ENCODE data around the gene OR51S1.

OR51S1 gene, protein sequence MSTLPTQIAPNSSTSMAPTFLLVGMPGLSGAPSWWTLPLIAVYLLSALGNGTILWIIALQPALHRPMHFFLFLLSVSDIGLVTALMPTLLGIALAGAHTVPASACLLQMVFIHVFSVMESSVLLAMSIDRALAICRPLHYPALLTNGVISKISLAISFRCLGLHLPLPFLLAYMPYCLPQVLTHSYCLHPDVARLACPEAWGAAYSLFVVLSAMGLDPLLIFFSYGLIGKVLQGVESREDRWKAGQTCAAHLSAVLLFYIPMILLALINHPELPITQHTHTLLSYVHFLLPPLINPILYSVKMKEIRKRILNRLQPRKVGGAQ

GRCh38 chr11:4848908-4849532 lies at the start of gene OR51S1:
Gene OR51S1, minus strand, starts transcription at chr11:4849208. Its CDS starts 0 bp downstream, at chr11:4849208.
- no peak within 1 kb of the TSS for H3K4me3 ChIP-seq
- H3K27me3 ChIP-seq = no peaks in the 10 kb centered on the region
- H3K9me3 ChIP-seq (replicated peaks in 1 of 11) = no peaks in the 10 kb centered on the region
- TF ChIP-seq Cebpa-rat (IDR thresholded peaks at IDR 0.05) = no peak
- no peaks in the 10 kb centered on the region for H4K20me1 ChIP-seq
- no peaks in the 10 kb centered on the region for H3K36me3 ChIP-seq
- no peak within 1 kb of the TSS for H3K27ac ChIP-seq
- H3K9ac ChIP-seq = no peak within 1 kb of the TSS
- H3K4me1 ChIP-seq = no peaks in the 10 kb centered on the region
- H3K4me2 ChIP-seq = no peak within 1 kb of the TSS

DNA sequence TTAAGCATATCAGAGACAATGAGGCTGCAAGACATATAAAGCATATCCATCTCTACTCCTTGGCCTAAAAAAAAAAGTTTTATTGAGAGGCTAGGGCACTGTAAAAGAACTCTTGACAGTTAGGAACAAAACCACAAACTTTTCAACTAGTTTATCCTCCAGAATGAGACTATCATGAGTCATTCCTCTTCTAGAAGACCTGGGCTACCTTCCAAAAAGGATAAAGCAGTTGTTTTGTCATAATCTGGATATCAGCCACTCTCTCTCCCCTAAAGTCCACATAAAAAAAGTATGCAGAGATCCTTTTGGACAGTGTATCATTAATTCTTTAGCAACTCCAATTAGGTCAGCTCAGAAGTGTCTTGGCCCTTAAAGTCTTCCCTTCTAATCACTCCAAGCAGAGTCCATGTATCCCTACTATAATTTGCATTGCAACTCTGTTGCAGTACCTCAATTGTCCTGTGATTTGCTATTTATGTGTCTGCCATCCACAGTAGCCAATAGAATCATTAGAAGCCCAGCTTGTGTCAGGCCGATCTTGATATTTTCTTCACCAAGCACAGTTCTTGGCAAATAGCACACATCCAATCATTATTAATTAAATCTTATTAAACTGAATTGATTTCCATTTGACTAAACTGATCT lies 43.1 kb upstream of the OR51S1 start:
- Histone ChIP-seq H3K4me3 (no peak overlapping the region), H4K20me1 (no peaks in the 10 kb centered on the region), H3K4me2 (peak overlapping the region in 1 of 11 experiments; percentile 11; a peak in 3 of 22 replicates), H3K9me3 (replicated peaks in 1 of 11) (no peaks in the 10 kb centered on the region), H3K9ac (no peak overlapping the region), H3K4me1 (peaks cover 9 to 27% (median 17%) of the 10 kb centered on the region in 10 experiments; a peak in 18 of 20 replicates), H3K27ac (no peak overlapping the region), H3K36me3 (no peaks in the 10 kb centered on the region), H3K27me3 (no peaks in the 10 kb centered on the region)
- TF ChIP-seq Cebpa-rat (IDR thresholded peaks at IDR 0.05) = no peak

GRCh38 chr11:4890279-4890678 lies 41.3 kb upstream of the OR51S1 start:
- H3K36me3 ChIP-seq = no peaks in the 10 kb centered on the region
- H3K4me2 ChIP-seq = no peak overlapping the region
- TF ChIP-seq Cebpa-rat (IDR thresholded peaks at IDR 0.05) = no peak
- H3K27me3 ChIP-seq = no peaks in the 10 kb centered on the region
- no peak overlapping the region for H3K9ac ChIP-seq
- H4K20me1 ChIP-seq = no peaks in the 10 kb centered on the region
- H3K4me1 ChIP-seq = peaks cover 0 to 8% (median 2%) of the 10 kb centered on the region in 10 experiments; a peak in 12 of 20 replicates
- H3K9me3 ChIP-seq (replicated peaks in 1 of 11) = no peaks in the 10 kb centered on the region
- H3K27ac ChIP-seq = no peak overlapping the region
- H3K4me3 ChIP-seq = no peak overlapping the region

GRCh38 chr11:4887591-4887990 lies 38.6 kb upstream of the OR51S1 start:
- Histone ChIP-seq H4K20me1 (no peaks in the 10 kb centered on the region), H3K27me3 (no peaks in the 10 kb centered on the region), H3K9ac (no peak overlapping the region), H3K36me3 (no peaks in the 10 kb centered on the region), H3K4me2 (no peak overlapping the region), H3K4me3 (no peak overlapping the region), H3K9me3 (replicated peaks in 1 of 11) (no peaks in the 10 kb centered on the region), H3K27ac (no peak overlapping the region), H3K4me1 (peaks cover 0 to 6% (median 0%) of the 10 kb centered on the region in 10 experiments; a peak in 1 of 20 replicates)
- no peak for TF ChIP-seq Cebpa-rat (IDR thresholded peaks at IDR 0.05)

- Histone ChIP-seq H3K4me3 (no peak overlapping the region), H3K36me3 (no peaks in the 10 kb centered on the region), H3K27me3 (no peaks in the 10 kb centered on the region), H3K9ac (no peak overlapping the region), H3K27ac (no peak overlapping the region), H3K4me2 (no peak overlapping the region), H3K9me3 (replicated peaks in 1 of 11) (no peaks in the 10 kb centered on the region), H4K20me1 (no peaks in the 10 kb centered on the region), H3K4me1 (no peaks in the 10 kb centered on the region)
- no peak for TF ChIP-seq Cebpa-rat (IDR thresholded peaks at IDR 0.05)
These were observed 37.2 kb upstream of the OR51S1 start for GRCh38 chr11:4886186-4886585.

DNA sequence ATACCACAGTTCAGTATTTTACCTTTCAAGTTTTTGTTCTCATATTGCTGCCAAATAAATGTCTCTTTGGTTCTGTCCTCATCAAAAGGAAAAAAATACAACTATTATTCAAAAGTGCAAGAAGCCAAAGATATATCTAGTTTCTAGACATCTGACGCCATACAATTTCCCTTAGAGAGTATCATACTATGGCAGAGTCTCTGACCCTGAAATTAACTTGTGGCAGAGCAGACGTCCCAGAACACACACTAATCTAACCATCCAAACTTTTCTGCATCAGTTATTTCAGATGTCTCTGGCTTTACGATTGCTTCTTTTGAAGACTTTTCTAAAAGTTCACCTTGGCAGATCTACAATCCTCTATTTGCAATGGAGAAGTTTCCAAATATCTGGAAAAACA lies 35.4 kb upstream of the OR51S1 start:
- Histone ChIP-seq H3K4me3 (no peak overlapping the region), H3K27me3 (no peaks in the 10 kb centered on the region), H3K36me3 (no peaks in the 10 kb centered on the region), H3K4me1 (no peaks in the 10 kb centered on the region), H3K27ac (no peak overlapping the region), H3K9me3 (replicated peaks in 1 of 11) (no peaks in the 10 kb centered on the region), H3K4me2 (no peak overlapping the region), H3K9ac (no peak overlapping the region), H4K20me1 (no peaks in the 10 kb centered on the region)
- no peak for TF ChIP-seq Cebpa-rat (IDR thresholded peaks at IDR 0.05)

DNA sequence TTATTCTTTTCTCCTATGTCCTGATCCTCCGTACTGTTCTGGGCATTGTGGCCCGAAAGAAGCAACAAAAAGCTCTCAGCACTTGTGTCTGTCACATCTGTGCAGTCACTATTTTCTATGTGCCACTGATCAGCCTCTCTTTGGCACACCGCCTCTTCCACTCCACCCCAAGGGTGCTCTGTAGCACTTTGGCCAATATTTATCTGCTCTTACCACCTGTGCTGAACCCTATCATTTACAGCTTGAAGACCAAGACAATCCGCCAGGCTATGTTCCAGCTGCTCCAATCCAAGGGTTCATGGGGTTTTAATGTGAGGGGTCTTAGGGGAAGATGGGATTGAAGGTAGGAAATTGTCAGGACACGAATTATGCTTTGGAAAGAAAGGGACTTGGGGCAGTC lies 33.5 kb upstream of the OR51S1 start:
- no peaks in the 10 kb centered on the region for H3K9me3 ChIP-seq (replicated peaks in 1 of 11)
- H3K27me3 ChIP-seq = no peaks in the 10 kb centered on the region
- H3K36me3 ChIP-seq = no peaks in the 10 kb centered on the region
- no peak for TF ChIP-seq Cebpa-rat (IDR thresholded peaks at IDR 0.05)
- no peak overlapping the region for H3K4me2 ChIP-seq
- H3K4me3 ChIP-seq = no peak overlapping the region
- no peaks in the 10 kb centered on the region for H3K4me1 ChIP-seq
- H4K20me1 ChIP-seq = no peaks in the 10 kb centered on the region
- H3K27ac ChIP-seq = no peak overlapping the region
- H3K9ac ChIP-seq = no peak overlapping the region

- H4K20me1 ChIP-seq = no peaks in the 10 kb centered on the region
- no peak within 1 kb of the TSS for H3K4me3 ChIP-seq
- no peaks in the 10 kb centered on the region; a peak in 1 of 20 replicates for H3K4me1 ChIP-seq
- TF ChIP-seq Cebpa-rat (IDR thresholded peaks at IDR 0.05) = no peak
- no peaks in the 10 kb centered on the region for H3K36me3 ChIP-seq
- no peak within 1 kb of the TSS for H3K9ac ChIP-seq
- H3K27ac ChIP-seq = no peak within 1 kb of the TSS
- no peak within 1 kb of the TSS for H3K4me2 ChIP-seq
- no peaks in the 10 kb centered on the region for H3K9me3 ChIP-seq (replicated peaks in 1 of 11)
- H3K27me3 ChIP-seq = no peaks in the 10 kb centered on the region
These were observed 33.0 kb upstream of the OR51S1 start, which contains the start of gene OR51T1 for GRCh38 chr11:4881860-4882500. Gene OR51T1, plus strand, starts transcription at chr11:4881900. Its CDS starts 0 bp downstream, at chr11:4881900.

- no peaks in the 10 kb centered on the region for H3K36me3 ChIP-seq
- H3K9me3 ChIP-seq (replicated peaks in 1 of 11) = no peaks in the 10 kb centered on the region
- no peak overlapping the region for H3K4me2 ChIP-seq
- no peak overlapping the region for H3K9ac ChIP-seq
- H3K4me3 ChIP-seq = no peak overlapping the region
- no peaks in the 10 kb centered on the region for H4K20me1 ChIP-seq
- peaks cover 0 to 6% (median 0%) of the 10 kb centered on the region in 10 experiments; a peak in 7 of 20 replicates for H3K4me1 ChIP-seq
- no peak for TF ChIP-seq Cebpa-rat (IDR thresholded peaks at IDR 0.05)
- H3K27me3 ChIP-seq = no peaks in the 10 kb centered on the region
- H3K27ac ChIP-seq = no peak overlapping the region
These were observed 32.2 kb upstream of the OR51S1 start for GRCh38 chr11:4881188-4881587.
